Measurements from ENCODE around the gene AGAP1. TPM values are rescaled to one million over a fixed set of nuclear protein-coding genes. Genes with fewer than 3 reads are reported as not detected.

Gene AGAP1
- total and polyA plus RNA-seq, 2 donors (not counting 3 experiments of a cell fraction or from before 2014, with no cell fraction given): 10.2 to 20.9 TPM

DNA sequence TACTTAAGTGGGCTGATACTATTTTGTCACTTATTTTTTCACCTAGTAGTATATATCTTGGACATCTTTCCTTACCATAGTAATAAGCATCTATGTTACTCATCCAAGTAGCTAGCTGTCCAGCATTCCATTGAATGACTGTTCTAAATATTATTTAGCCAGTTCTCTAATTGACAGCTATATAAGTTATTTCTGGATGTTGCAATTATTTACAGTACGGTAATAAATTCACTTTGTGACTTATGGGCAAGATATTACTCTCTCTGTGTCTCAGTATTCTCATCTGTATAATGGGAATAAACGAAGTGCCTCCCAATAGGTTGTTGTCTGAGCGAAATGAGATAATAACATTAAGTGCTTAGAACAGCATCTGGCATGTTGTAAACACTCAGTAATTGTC, 46.6 kb upstream of the AGAP1 start:
- Histone ChIP-seq H3K4me2 (ENCODE audit: insufficient read depth, low read length) (no peak overlapping the region), H4K20me1 (replicated peaks; ENCODE audit: control insufficient read depth, extremely low read depth, insufficient read depth, low read length) (no peaks in the 10 kb centered on the region), H3K79me2 (ENCODE audit: control insufficient read depth, insufficient read depth, low read length) (no peaks in the 10 kb centered on the region), H3K4me3 (replicated peaks in 1 of 3; ENCODE audit: insufficient read depth in 1 of 3, low read depth in 1 of 3, low read length in 3 of 3) (no peak overlapping the region), H3K9ac (replicated peaks; ENCODE audit: extremely low read depth, insufficient read depth, low read length) (no peak overlapping the region), H3K9me1 (replicated peaks; ENCODE audit: control insufficient read depth, extremely low read depth, insufficient read depth, low read length) (no peaks in the 10 kb centered on the region), H3K27me3 (ENCODE audit: control insufficient read depth in 2 of 2, insufficient read depth in 2 of 2, low read length in 2 of 2) (no peaks in the 10 kb centered on the region), H3K36me3 (ENCODE audit: control insufficient read depth in 2 of 2, extremely low read depth in 1 of 2, insufficient read depth in 2 of 2, low read length in 2 of 2) (no peaks in the 10 kb centered on the region), H3K4me1 (ENCODE audit: control insufficient read depth, extremely low read depth, insufficient read depth, low read length) (no peaks in the 10 kb centered on the region), H3K27ac (ENCODE audit: insufficient read depth, low read depth, low read length) (no peak overlapping the region), H2AFZ (ENCODE audit: low read depth, low read length) (no peak overlapping the region), H3K9me3 (replicated peaks; ENCODE audit: control insufficient read depth, insufficient read depth, low read length) (no peaks in the 10 kb centered on the region)
- dilution Hi-C loops (cut with MboI; ENCODE audit: extremely low pct_ligation_motif_present, low sequenced_read_pairs): no loop called here
- POLR2A ChIA-PET: no interaction called here
- TF ChIP-seq GATA2 (IDR thresholded peaks at IDR 0.05; ENCODE audit: insufficient read depth, insufficient read length, low read depth, low read length): no peak
- TF ChIP-seq POLR2AphosphoS5 (IDR thresholded peaks at IDR 0.05; ENCODE audit: insufficient read depth, low read depth, low read length): no peak
- TF ChIP-seq MYC (IDR thresholded peaks at IDR 0.05; ENCODE audit: low read depth, low read length): no peak
- TF ChIP-seq EZH2 (IDR thresholded peaks at IDR 0.05; ENCODE audit: borderline replicate concordance, low read depth, low read length, severe bottlenecking): no peak
- TF ChIP-seq, protein P1, sequence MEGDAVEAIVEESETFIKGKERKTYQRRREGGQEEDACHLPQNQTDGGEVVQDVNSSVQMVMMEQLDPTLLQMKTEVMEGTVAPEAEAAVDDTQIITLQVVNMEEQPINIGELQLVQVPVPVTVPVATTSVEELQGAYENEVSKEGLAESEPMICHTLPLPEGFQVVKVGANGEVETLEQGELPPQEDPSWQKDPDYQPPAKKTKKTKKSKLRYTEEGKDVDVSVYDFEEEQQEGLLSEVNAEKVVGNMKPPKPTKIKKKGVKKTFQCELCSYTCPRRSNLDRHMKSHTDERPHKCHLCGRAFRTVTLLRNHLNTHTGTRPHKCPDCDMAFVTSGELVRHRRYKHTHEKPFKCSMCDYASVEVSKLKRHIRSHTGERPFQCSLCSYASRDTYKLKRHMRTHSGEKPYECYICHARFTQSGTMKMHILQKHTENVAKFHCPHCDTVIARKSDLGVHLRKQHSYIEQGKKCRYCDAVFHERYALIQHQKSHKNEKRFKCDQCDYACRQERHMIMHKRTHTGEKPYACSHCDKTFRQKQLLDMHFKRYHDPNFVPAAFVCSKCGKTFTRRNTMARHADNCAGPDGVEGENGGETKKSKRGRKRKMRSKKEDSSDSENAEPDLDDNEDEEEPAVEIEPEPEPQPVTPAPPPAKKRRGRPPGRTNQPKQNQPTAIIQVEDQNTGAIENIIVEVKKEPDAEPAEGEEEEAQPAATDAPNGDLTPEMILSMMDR (IDR thresholded peaks at IDR 0.05; ENCODE audit: extremely low read depth in 1 of 2, insufficient read depth in 1 of 2, low read depth in 1 of 2, low read length in 2 of 2): no peak
- TF ChIP-seq FOS (IDR thresholded peaks at IDR 0.05; ENCODE audit: borderline replicate concordance, insufficient read depth, low read length): no peak
- TF ChIP-seq, protein P2, sequence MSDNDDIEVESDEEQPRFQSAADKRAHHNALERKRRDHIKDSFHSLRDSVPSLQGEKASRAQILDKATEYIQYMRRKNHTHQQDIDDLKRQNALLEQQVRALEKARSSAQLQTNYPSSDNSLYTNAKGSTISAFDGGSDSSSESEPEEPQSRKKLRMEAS (IDR thresholded peaks at IDR 0.05; ENCODE audit: insufficient read depth, insufficient read length): no peak
- TF ChIP-seq POLR2A (IDR thresholded peaks at IDR 0.05; ENCODE audit: low read depth, low read length): no peak
- TF ChIP-seq JUN (IDR thresholded peaks at IDR 0.05; ENCODE audit: borderline replicate concordance, insufficient read depth, insufficient read length, low read depth): no peak
- no TSS peak for BruUV-seq (replicated peaks)
- intact Hi-C loops (cut with micrococcal nuclease): no loop called here
- CTCF ChIA-PET: no interaction called here
- no peak for DNase-seq (ENCODE audit: low read depth, low spot score)
- FAIRE-seq: no peak

Data from endothelial cell of umbilical vein (primary cell).